ENCODE data around the gene OLFM2. TPM values are rescaled to one million over a fixed set of nuclear protein-coding genes. Genes with fewer than 3 reads are reported as not detected.

Gene OLFM2
- total RNA-seq, 2 experiments from 2014 or later, result 9.2 to 9.9 TPM

- Mint-ChIP-seq H3K4me3 (peak overlapping the region; percentile 64), H3K4me1 (ENCODE audit: low read depth) (peaks cover 11% of the 10 kb centered on the region), H3K27me3 (ENCODE audit: low read depth) (peaks cover 20% of the 10 kb centered on the region), H3K9me3 (ENCODE audit: insufficient read depth) (no peaks in the 10 kb centered on the region), H3K27ac (no peak overlapping the region), H3K36me3 (ENCODE audit: low read depth) (no peaks in the 10 kb centered on the region)
- ChIA-PET CTCF (no interaction called here), POLR2A (no interaction called here)
- ATAC-seq (peak; percentile 94), DNase-seq (peak; percentile 88)
These were observed 21.8 kb downstream of the OLFM2 start for GRCh38 chr19:9914315-9915207.

DNA sequence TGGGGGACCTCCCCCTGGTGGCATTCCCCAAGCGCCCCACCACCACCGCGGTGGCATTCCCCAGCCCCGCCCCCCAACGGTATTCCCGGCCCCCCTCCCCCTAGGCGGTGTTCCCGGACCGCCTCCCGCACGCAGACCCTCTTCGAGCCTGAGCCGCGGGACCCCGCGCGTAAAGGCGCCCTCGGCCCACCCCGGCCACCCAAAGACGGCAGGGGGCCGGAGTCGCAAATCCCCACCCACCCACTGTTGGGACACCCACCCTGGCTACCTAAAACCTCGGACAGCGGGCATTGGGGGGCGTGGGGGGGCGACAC is 22.4 kb downstream of the OLFM2 start:
- DNase-seq, result no peak
- ChIA-PET POLR2A (no interaction called here), CTCF (no interaction called here)
- no peak for ATAC-seq
- Mint-ChIP-seq H3K36me3 (ENCODE audit: low read depth) (no peaks in the 10 kb centered on the region), H3K4me1 (ENCODE audit: low read depth) (peaks cover 11% of the 10 kb centered on the region), H3K9me3 (ENCODE audit: insufficient read depth) (no peaks in the 10 kb centered on the region), H3K27ac (no peak overlapping the region), H3K4me3 (peak overlapping the region; percentile 64), H3K27me3 (ENCODE audit: low read depth) (peaks cover 25% of the 10 kb centered on the region)

DNA sequence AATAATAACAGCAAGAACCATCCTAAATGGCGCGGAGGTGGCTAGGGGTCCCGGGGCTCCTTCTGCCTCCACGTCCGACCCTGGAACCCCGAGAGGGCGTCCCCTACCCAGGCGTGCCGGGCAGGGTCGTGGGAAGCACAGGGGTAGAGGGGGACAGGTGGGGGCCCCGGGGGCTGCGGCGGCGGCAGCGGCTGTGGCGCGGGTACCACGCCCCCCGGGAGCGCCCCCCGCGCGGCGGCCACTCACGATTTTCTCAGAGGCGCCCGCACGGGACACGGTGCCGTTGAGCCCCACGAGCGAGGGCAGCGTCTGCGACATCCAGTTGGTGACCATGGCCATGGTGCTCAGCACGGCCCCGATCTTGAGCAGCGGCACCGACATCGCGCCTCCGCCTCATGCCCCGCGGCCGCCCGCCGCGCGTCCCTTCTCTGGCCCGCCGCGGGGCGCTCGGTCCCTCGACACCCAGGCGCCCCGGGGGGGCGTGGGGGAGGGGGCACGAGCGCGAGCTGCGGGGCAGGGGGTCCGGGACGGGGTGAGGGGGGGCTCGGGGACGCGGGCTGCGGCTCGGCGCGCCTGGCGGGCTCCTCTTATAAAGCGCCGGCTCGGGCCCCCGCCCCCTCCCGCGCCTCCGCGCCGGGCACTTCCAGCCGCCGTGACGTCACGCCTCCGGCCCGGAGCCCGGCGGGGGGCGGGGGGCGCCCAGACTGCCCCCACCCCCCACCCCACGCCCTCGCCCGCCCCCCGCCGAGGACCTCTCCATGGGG is 22.9 kb downstream of the OLFM2 start:
- CTCF ChIA-PET, result no interaction called here
- Mint-ChIP-seq H3K4me1 (ENCODE audit: low read depth) (peaks cover 11% of the 10 kb centered on the region), H3K36me3 (ENCODE audit: low read depth) (no peaks in the 10 kb centered on the region), H3K9me3 (ENCODE audit: insufficient read depth) (no peaks in the 10 kb centered on the region), H3K4me3 (peak overlapping the region; percentile 52), H3K27me3 (ENCODE audit: low read depth) (peaks cover 27% of the 10 kb centered on the region), H3K27ac (no peak overlapping the region)
- POLR2A ChIA-PET, result no interaction called here
- ATAC-seq, result no peak
- DNase-seq, result no peak

GRCh38 chr19:9912551-9913236 is 23.6 kb downstream of the OLFM2 start:
- H3K27ac Mint-ChIP-seq, result no peak overlapping the region
- ChIA-PET CTCF (no interaction called here), POLR2A (no interaction called here)
- no peak for DNase-seq
- peaks cover 26% of the 10 kb centered on the region for H3K27me3 Mint-ChIP-seq (ENCODE audit: low read depth)
- H3K9me3 Mint-ChIP-seq (ENCODE audit: insufficient read depth), result no peaks in the 10 kb centered on the region
- H3K36me3 Mint-ChIP-seq (ENCODE audit: low read depth), result no peaks in the 10 kb centered on the region
- H3K4me1 Mint-ChIP-seq (ENCODE audit: low read depth), result peaks cover 11% of the 10 kb centered on the region
- no peak for ATAC-seq
- peak overlapping the region; percentile 52 for H3K4me3 Mint-ChIP-seq

- ChIA-PET CTCF (no interaction called here), POLR2A (interaction anchor here (0.5 kb wide), 1 partner anchor 120 kb away, joined by 3 read pairs; no protein-coding TSS in a partner anchor)
- no peak overlapping the region for H3K27ac Mint-ChIP-seq
- H3K36me3 Mint-ChIP-seq (ENCODE audit: low read depth), result no peaks in the 10 kb centered on the region
- ATAC-seq (no peak), DNase-seq (no peak)
- no peak overlapping the region for H3K4me3 Mint-ChIP-seq
- H3K27me3 Mint-ChIP-seq (ENCODE audit: low read depth), result peaks cover 17% of the 10 kb centered on the region
- peaks cover 5% of the 10 kb centered on the region for H3K4me1 Mint-ChIP-seq (ENCODE audit: low read depth)
- H3K9me3 Mint-ChIP-seq (ENCODE audit: insufficient read depth), result no peaks in the 10 kb centered on the region
These were observed 24.7 kb downstream of the OLFM2 start for GRCh38 chr19:9911524-9912185.

- CTCF ChIA-PET, result interaction anchor here (1.0 kb wide), 1 partner anchor 20 kb away, joined by 3 read pairs; no protein-coding TSS in a partner anchor
These were observed 25.7 kb downstream of the OLFM2 start for GRCh38 chr19:9910625-9911024.

DNA sequence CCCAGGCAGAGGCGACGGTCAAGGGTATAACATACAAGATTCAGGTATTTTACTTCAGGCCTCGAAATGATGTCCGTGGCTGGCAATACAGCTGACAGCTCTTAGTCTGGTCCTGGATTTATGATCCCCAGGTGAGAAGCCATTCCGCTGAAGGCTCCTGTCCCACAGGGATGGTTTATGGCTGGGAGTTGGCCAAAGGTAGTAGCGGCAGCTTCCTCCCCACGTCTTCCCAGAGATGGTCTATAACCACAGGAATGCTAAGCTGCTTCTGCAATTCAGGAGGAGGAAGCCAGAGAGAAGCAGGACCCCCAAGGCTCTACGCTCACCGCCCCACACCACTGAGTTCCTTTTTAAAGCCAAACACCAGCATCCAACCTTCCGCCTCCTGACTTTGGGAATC is 27.1 kb downstream of the OLFM2 start:
- DNase-seq, result no peak
- Mint-ChIP-seq H3K9me3 (ENCODE audit: insufficient read depth) (no peaks in the 10 kb centered on the region), H3K27ac (no peak overlapping the region), H3K4me3 (no peak overlapping the region), H3K4me1 (ENCODE audit: low read depth) (peaks cover 5% of the 10 kb centered on the region), H3K36me3 (ENCODE audit: low read depth) (no peaks in the 10 kb centered on the region), H3K27me3 (ENCODE audit: low read depth) (peaks cover 10% of the 10 kb centered on the region)
- CTCF ChIA-PET, result interaction anchor here (0.7 kb wide), 1 partner anchor 21 kb away, joined by 3 read pairs; no protein-coding TSS in a partner anchor
- POLR2A ChIA-PET, result interaction anchor here (1.0 kb wide), 1 partner anchor 81 kb away, joined by 4 read pairs; the partner anchor contains the start of gene UBL5
- no peak for ATAC-seq

More at GRCh38 chr19:9910625-9911024, 25.7 kb downstream of the OLFM2 start:
- no peak for ATAC-seq
- POLR2A ChIA-PET, result no interaction called here
- Mint-ChIP-seq H3K36me3 (ENCODE audit: low read depth) (no peaks in the 10 kb centered on the region), H3K9me3 (ENCODE audit: insufficient read depth) (no peaks in the 10 kb centered on the region), H3K27ac (no peak overlapping the region), H3K4me3 (no peak overlapping the region), H3K4me1 (ENCODE audit: low read depth) (peaks cover 5% of the 10 kb centered on the region), H3K27me3 (ENCODE audit: low read depth) (peaks cover 13% of the 10 kb centered on the region)
- DNase-seq, result no peak

- H3K36me3 Mint-ChIP-seq (ENCODE audit: low read depth), result no peaks in the 10 kb centered on the region
- H3K9me3 Mint-ChIP-seq (ENCODE audit: insufficient read depth), result no peaks in the 10 kb centered on the region
- H3K4me1 Mint-ChIP-seq (ENCODE audit: low read depth), result no peaks in the 10 kb centered on the region
- no peak overlapping the region for H3K4me3 Mint-ChIP-seq
- peaks cover 10% of the 10 kb centered on the region for H3K27me3 Mint-ChIP-seq (ENCODE audit: low read depth)
- CTCF ChIA-PET, result no interaction called here
- DNase-seq, result no peak
- no peak overlapping the region for H3K27ac Mint-ChIP-seq
- POLR2A ChIA-PET, result no interaction called here
- no peak for ATAC-seq
These were observed 29.7 kb downstream of the OLFM2 start for GRCh38 chr19:9906475-9907087.

DNA sequence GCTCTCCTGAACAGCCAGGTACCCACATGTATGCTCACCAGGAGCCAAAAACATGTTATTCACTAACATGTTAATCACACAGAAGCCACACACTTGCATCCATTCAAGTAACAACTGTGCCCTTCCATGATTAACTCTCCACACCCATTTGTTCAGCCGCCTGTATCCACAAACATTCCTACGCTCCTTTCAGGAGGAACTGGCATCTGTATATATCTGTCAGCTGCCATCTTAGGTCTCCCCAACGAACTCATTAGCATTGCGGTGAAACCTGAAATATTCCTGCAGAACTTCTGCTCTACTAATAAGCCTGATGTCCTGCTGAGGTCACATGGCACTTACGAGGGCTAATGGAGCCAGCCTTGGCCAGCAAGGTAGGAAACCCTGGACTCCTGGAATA is 33.0 kb downstream of the OLFM2 start:
- POLR2A ChIA-PET, result no interaction called here
- H3K36me3 Mint-ChIP-seq (ENCODE audit: low read depth), result no peaks in the 10 kb centered on the region
- ATAC-seq (no peak), DNase-seq (no peak)
- peaks cover 14% of the 10 kb centered on the region for H3K27me3 Mint-ChIP-seq (ENCODE audit: low read depth)
- no peak overlapping the region for H3K27ac Mint-ChIP-seq
- H3K9me3 Mint-ChIP-seq (ENCODE audit: insufficient read depth), result no peaks in the 10 kb centered on the region
- no peak overlapping the region for H3K4me3 Mint-ChIP-seq
- CTCF ChIA-PET, result interaction anchor here (1.6 kb wide), 1 partner anchor 28 kb away, joined by 3 read pairs; no protein-coding TSS in a partner anchor
- no peaks in the 10 kb centered on the region for H3K4me1 Mint-ChIP-seq (ENCODE audit: low read depth)

DNA sequence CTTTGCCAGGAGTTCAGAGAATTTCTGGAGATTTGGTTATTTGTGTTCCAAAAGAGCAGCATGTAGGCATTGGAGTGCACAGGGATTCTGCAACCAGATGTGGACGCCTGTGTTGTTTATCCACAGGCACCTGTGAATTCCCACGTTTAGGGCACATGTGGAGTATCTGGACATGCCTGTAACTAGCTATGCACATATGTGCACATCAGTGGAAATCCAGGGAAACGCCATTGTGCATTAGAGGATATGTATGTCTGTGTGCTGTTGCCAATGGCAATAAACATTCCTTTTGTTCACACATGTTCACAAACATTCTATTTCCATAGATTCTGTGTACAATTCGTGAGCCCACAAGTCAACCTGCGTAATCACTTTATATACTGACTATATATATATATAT is 34.7 kb downstream of the OLFM2 start:
- no peak overlapping the region for H3K4me3 Mint-ChIP-seq
- no peak for DNase-seq
- no peaks in the 10 kb centered on the region for H3K36me3 Mint-ChIP-seq (ENCODE audit: low read depth)
- CTCF ChIA-PET, result no interaction called here
- H3K27ac Mint-ChIP-seq, result no peak overlapping the region
- ATAC-seq, result no peak
- H3K4me1 Mint-ChIP-seq (ENCODE audit: low read depth), result no peaks in the 10 kb centered on the region
- POLR2A ChIA-PET, result no interaction called here
- no peaks in the 10 kb centered on the region for H3K9me3 Mint-ChIP-seq (ENCODE audit: insufficient read depth)
- peaks cover 14% of the 10 kb centered on the region for H3K27me3 Mint-ChIP-seq (ENCODE audit: low read depth)

DNA sequence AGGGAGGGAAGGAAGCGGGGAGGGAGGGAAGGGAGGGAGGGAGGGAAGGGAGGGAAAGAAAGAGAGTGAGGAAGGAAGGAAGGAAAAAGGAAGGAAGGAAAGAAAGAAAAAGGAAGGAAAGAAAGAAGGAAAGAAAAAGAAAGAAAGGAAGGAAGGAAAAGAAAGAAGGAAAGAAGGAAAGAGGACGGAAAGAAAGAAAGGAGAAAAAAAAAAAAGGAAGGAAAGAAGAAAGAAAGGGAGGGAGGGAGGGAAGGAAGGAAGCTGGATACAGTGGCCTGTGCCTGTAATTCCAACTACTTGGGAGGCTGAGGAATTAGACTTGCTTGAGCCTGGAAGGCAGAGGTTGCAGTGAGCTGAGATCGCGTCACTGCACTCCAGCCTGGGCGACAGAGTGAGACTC is 35.3 kb downstream of the OLFM2 start:
- no peaks in the 10 kb centered on the region for H3K9me3 Mint-ChIP-seq (ENCODE audit: insufficient read depth)
- H3K4me1 Mint-ChIP-seq (ENCODE audit: low read depth), result no peaks in the 10 kb centered on the region
- peaks cover 14% of the 10 kb centered on the region for H3K27me3 Mint-ChIP-seq (ENCODE audit: low read depth)
- H3K27ac Mint-ChIP-seq, result no peak overlapping the region
- ChIA-PET CTCF (no interaction called here), POLR2A (no interaction called here)
- DNase-seq (no peak), ATAC-seq (no peak)
- no peaks in the 10 kb centered on the region for H3K36me3 Mint-ChIP-seq (ENCODE audit: low read depth)
- H3K4me3 Mint-ChIP-seq, result no peak overlapping the region
